HG02970 (cell line): ENCODE data around the gene ZSCAN2.

Experiments used
- ATAC-seq: cut with Tn5 transposase; IDR thresholded peaks from one replicate; pipeline ENCODE4 v1.9.1; 2021; ENCODE audit warnings: mild to moderate bottlenecking, moderate library complexity, moderate number of reproducible peaks; ENCODE audit not compliant: unreplicated experiment, low FRiP score

ZSCAN2 gene

DNA sequence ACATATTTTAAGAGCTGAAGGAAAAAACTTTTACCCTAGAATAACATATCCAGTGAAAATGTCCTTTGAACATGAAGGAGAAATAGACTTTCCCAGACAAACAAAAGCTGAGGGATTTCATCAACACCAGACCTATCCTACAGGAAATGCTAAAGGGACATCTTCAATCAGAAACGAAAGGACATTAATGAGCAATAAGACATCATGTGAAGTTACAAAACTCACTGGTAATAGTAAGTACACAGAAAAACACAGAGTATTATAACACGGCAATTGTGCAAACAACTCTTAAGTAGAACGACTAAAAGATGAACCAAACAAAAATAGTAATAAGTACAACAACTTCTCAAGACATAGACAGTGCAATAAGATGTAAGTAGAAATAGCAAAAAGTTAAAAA lies 3.5 kb upstream of the ZSCAN2 start:
- ATAC-seq, result no peak

- no peak for ATAC-seq
Measured at GRCh38 chr15:84598250-84598649, 2.6 kb upstream of the ZSCAN2 start.

DNA sequence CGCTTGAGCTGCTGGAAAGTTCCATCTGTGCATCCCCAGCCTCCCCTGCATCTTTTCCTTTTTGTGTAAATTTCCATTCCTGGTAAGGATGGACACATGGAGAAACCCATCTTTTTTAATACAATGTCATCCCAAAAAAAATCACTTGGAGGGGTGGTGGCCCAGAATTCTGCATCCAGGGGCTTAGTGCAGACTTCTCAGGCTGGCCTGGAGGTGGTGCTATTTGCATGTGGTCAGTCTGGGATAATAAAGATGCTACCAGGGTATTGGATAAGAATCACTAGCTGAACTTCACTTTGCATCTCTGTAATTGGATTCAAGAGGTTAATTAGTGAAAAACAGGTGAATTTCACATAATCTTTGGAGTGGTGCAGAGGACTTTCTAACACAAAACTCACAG lies 1.8 kb upstream of the ZSCAN2 start:
- no peak for ATAC-seq

DNA sequence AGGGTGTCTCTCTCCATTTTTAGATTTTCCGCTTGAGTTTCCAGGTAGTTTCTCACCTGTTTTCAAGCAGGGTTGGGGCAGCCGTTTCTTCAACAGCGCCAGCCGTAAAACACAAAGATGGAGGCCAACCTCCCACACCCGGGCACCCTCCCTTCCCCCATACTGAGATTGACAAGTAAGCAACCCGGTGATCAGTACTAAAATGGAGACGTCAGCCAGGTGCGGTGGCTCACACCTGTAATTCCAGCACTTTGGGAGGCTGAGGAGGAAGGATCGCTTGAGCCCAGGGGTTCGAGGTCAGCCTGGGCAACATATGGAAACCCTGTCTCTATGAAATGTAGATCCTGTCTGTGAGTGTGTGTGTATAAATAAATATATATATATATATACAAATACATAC lies 903 bp upstream of the ZSCAN2 start:
- no peak for ATAC-seq

DNA sequence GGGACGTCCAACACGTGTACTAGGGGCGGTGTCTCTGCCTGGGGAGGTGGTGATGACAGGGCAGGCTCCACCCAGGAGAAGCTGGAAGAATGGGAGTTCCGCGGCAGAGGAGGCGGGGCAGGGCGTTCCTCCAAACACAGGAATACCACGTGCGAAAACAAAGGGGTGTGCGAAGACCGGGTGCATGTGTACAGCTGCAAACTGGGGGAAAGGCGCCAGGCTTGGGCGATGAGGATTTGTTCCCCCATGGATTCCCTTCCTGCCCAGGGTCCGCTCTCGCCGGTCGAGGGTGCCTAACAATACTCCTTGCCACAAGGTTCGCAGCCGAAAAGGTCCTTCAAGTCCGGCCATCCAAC lies 500 bp upstream of the ZSCAN2 start:
- peak; percentile 2 for ATAC-seq

DNA sequence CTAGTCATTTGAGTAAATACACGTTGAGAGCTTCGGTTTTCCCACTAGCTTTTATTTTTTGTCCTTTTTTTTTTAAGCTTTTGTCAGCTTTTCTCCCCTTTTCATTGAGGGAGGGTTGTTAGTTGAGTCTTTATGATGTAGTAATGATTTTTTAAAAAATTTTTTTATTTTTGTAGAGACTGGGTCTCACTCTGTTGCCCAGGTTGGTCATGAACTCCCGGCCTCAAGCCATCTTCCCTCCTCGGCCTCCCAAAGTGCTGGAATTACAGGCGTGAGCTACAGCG lies 688 bp downstream of the ZSCAN2 start:
- ATAC-seq, result no peak

- no peak for ATAC-seq
Measured at GRCh38 chr15:84603630-84604379, 3.0 kb downstream of the ZSCAN2 start.

DNA sequence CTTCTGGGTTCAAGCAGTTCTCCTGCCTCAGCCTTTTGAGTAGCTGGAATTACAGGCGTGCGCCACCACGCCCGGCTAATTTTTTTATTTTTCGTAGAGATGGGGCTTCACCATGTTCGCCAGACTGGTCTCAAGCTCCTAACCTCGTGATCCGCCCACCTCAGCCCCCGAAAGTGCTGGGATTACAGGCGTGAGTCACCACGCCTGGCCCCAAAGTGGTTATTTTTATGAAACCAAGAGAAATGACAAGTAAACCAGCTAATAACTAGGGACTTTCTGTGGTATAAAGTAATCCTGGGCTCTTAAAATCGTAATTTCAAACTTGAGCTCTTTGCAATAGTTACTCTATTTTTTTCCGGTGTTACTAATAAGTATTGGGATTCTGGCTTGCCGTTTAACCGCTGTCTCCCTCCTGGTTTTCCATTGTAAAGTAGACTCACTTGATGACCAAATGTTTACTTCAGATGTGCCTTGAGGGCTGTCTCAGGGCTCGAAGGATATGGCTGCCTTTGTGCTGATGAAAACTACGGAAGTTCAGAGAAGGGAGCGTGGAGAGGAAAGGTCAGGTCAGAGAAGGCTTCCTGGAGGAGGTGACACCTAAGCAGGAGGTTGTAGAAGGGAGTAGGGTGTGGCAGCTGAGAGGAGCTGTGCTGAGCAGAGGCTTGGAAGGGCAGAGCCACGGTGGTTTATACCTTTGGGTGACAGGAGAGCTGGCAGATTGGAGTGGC lies 4.2 kb downstream of the ZSCAN2 start:
- ATAC-seq, result no peak

DNA sequence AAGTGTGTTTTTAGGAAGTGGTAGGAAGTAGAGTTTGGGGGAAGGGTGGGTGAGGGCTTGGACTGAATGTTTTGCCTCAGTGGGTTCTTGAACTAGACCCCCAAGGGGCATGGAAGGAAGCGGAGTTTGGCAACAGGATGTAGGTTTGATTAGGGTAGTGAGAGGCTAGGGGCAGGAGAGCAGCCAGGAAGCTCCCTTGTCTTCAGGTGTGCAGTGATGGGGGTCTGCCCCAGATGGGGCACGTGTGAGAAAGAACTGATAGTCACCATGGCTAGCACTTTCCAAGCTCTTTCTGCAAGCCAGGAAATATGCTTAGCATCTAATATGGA lies 4.7 kb downstream of the ZSCAN2 start:
- no peak for ATAC-seq

- ATAC-seq, result no peak
Measured at GRCh38 chr15:84606653-84607120, 5.9 kb downstream of the ZSCAN2 start.

- no peak for ATAC-seq
Measured at GRCh38 chr15:84608707-84609284, 8.0 kb downstream of the ZSCAN2 start.

- no peak for ATAC-seq
Measured at GRCh38 chr15:84609818-84610525, 9.2 kb downstream of the ZSCAN2 start.

DNA sequence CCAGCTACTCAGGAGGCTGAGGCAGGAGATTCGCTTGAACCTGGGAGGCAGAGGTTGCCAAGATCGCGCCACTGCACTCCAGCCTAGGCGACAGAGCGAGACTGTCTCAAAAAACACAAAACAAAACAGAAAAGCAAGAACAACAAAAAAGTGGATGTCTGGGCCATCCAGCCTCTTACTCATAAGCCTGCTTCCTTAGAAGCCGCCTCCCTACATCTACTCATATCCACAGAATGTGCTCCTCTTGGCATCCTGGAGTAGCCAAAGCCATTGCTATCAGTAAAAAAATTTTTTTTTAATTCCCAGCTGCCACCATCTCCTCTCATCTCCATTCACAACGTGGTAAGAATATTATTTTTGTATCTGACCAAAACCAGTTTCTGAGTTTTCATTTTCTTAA lies 10.8 kb downstream of the ZSCAN2 start:
- ATAC-seq, result no peak

GRCh38 chr15:84616235-84616634 lies 15.4 kb downstream of the ZSCAN2 start:
- no peak for ATAC-seq

DNA sequence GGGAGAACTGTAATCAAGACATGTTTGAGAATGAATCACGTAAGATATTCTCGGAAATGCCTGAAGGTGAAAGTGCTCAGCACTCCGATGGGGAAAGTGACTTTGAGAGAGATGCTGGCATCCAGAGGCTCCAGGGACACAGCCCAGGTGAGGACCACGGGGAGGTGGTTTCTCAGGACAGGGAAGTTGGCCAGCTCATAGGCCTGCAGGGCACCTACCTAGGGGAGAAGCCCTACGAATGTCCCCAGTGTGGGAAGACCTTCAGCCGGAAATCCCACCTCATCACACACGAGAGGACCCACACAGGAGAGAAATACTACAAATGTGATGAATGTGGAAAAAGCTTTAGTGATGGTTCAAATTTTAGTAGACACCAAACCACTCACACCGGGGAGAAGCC lies 19.8 kb downstream of the ZSCAN2 start:
- ATAC-seq, result no peak

GRCh38 chr15:84621358-84621979 lies 20.7 kb downstream of the ZSCAN2 start:
- no peak for ATAC-seq

DNA sequence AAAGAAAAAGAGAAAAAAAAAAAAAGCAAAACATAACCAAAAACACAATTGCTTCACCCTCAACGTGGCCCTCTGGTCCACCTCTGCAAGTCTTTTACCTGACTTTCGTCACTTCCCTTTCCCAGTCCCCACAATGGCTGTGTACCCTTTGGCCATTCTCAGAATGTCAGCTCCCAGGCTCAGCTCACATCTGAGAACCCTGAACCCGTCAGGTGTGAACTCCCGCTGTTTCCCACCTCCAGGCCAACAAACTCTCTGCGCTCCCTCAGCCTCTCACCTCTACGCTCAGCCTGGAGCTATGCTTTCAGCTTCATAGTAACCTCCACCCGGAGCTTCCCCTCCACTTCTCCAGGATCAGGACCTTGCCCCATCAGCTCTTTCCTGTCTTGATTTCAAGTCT lies 23.6 kb downstream of the ZSCAN2 start:
- no peak for ATAC-seq

DNA sequence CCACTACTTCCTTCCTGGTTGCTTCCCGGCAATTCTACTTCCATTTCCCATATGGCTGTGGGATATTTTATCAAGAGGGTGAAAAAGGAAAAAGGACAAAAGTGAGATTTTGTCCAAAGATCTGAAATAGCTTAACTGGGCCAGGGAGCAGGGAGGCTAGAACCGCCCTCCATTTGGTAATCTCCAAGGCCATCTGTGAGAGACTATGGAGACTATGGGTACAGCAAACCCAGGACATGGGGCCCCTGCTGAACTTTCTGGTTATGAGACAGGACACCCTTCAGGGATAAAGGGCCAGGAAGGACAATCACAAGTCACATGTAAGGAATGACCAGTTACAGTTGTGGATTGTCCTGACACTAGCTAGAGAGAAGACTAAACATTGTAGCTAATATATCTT lies 24.3 kb downstream of the ZSCAN2 start:
- no peak for ATAC-seq

DNA sequence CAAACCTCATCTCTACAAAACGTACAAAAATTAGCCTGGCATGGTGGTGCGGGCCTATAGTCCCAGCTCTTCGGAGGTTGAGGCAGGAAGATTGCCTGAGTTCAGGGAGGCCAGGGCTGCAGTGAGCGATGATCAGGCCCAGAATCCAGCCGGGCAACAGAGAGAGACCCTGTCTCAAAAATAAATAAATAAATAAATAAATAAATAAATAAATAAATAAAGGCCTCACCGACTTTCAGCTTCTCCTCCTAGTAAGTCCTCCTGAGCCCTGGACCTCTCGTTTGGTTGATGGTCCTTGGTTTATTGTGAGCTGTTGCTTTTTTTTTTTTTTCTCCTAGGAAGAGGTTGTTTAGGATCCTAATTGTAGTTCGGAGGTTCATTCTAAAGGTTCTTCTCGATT lies 28.2 kb downstream of the ZSCAN2 start:
- no peak for ATAC-seq

DNA sequence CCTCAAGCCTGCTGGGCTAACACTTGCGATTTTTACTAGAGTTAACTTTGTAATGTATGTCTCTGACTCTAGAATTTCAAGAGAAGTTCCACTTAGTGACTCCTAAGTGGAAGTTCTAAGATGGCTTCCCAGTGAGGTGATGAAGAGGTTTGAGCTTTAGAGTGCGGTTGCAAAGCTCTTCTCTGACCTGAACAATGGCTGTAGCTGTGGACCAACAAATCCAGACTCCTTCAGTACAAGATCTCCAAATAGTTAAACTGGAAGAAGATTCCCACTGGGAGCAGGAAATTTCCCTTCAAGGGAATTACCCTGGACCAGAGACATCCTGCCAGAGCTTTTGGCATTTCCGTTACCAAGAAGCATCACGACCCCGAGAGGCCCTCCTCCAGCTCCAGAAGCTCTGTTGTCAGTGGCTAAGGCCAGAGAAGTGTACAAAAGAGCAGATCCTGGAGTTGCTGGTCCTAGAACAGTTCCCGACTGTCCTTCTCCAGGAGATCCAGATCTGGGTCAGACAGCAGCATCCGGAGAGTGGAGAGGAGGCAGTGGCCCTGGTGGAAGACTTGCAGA lies 31.0 kb downstream of the ZSCAN2 start:
- ATAC-seq, result no peak
